HG03520 (cell line): Measurements from ENCODE around the gene SF3A1.
"Not testable (repeated sequence)": the region's sequence is repeated elsewhere in the genome, so short reads cannot be mapped to it uniquely, and the experiment has no call there.

ENCODE experiments used
- ATAC-seq: cut with Tn5 transposase; IDR thresholded peaks from one replicate; pipeline ENCODE4 v1.9.1; 2021; ENCODE audit warnings: mild to moderate bottlenecking, moderate library complexity; ENCODE audit not compliant: unreplicated experiment

SF3A1 gene

GRCh38 chr22:30348809-30349208, 7.9 kb downstream of the SF3A1 start:
- no peak for ATAC-seq

GRCh38 chr22:30348404-30348803, 8.3 kb downstream of the SF3A1 start:
- no peak for ATAC-seq

GRCh38 chr22:30347255-30347892, 9.3 kb downstream of the SF3A1 start:
- no peak for ATAC-seq

- ATAC-seq = no peak
Measured at GRCh38 chr22:30344447-30345200, 12.1 kb downstream of the SF3A1 start.

- ATAC-seq = no peak
Measured at GRCh38 chr22:30340911-30341685, 15.6 kb downstream of the SF3A1 start.

- no peak for ATAC-seq
Measured at GRCh38 chr22:30338802-30339201, 17.9 kb downstream of the SF3A1 start.

GRCh38 chr22:30338341-30338740, 18.4 kb downstream of the SF3A1 start:
- ATAC-seq = not testable (repeated sequence)

- no peak for ATAC-seq
Measured at GRCh38 chr22:30337461-30337778, 19.3 kb downstream of the SF3A1 start.

- no peak for ATAC-seq
Measured at GRCh38 chr22:30336752-30337460, 19.8 kb downstream of the SF3A1 start.

GRCh38 chr22:30335236-30335635, 21.5 kb downstream of the SF3A1 start:
- ATAC-seq = no peak

- no peak for ATAC-seq
Measured at GRCh38 chr22:30334646-30335045, 22.0 kb downstream of the SF3A1 start.

- ATAC-seq = no peak
Measured at GRCh38 chr22:30333707-30334087, 23.0 kb downstream of the SF3A1 start.

GRCh38 chr22:30332994-30333706, 23.5 kb downstream of the SF3A1 start:
- ATAC-seq = no peak

- ATAC-seq = no peak
Measured at GRCh38 chr22:30332551-30332950, 24.1 kb downstream of the SF3A1 start.

- no peak for ATAC-seq
Measured at GRCh38 chr22:30328466-30329049, 28.1 kb downstream of the SF3A1 start.

- ATAC-seq = no peak
Measured at GRCh38 chr22:30327864-30328345, 28.8 kb downstream of the SF3A1 start.

GRCh38 chr22:30326706-30327362, 29.9 kb downstream of the SF3A1 start, which contains the start of gene TBC1D10A:
Gene TBC1D10A (minus strand): TSS chr22:30326941. CDS start chr22:30326881, 60 bp downstream.
- ATAC-seq = peak; percentile 81

- ATAC-seq = no peak
Measured at GRCh38 chr22:30326255-30326705, 30.4 kb downstream of the SF3A1 start.

- ATAC-seq = no peak
Measured at GRCh38 chr22:30325724-30326254, 30.9 kb downstream of the SF3A1 start.
